Measurements from ENCODE around the gene CDH1.
"Not testable (repeated sequence)": the region's sequence is repeated elsewhere in the genome, so short reads cannot be mapped to it uniquely, and the experiment has no call there.

CDH1 gene

DNA sequence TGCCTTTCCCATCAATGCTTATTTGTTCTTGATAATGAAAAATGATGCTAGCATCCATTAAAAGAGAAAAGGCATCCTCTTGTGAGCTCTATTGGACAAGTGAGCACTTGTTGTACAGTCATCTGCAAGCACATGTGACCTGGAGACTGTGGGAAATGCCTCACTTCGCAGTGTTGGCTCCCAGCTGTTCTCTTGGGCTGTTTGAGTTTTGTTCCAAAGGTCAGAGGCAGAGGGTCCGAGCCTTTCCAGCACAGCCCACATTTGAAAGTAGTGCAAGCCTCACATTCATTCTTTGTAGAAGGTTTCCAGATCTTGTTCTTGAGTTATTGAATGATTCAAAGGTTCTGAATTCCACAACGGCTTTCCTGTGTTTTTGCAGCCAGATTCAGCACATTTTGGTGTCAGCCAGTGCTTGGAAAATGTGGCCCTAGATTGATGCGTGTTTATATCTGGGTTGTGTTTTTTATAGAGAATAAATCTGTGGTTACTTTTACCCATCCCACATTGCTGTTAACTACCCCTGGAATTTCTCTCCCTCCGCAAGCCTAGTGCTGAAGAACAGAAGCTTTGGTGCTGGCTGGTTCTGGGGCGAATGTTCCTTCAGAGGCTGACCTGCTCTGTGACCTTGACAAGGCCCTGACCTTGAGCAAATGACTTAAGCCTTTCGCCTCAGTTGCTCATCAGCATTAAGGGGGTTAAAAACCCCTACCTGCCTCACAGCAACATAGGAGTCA is 49.8 kb downstream of the CDH1 start:
- peak in 54 of 56 donors; percentile 14 to 92 (median 77) for DNase-seq

- not testable (repeated sequence) for DNase-seq
Observed at GRCh38 chr16:68787419-68787807, 50.3 kb downstream of the CDH1 start.

DNA sequence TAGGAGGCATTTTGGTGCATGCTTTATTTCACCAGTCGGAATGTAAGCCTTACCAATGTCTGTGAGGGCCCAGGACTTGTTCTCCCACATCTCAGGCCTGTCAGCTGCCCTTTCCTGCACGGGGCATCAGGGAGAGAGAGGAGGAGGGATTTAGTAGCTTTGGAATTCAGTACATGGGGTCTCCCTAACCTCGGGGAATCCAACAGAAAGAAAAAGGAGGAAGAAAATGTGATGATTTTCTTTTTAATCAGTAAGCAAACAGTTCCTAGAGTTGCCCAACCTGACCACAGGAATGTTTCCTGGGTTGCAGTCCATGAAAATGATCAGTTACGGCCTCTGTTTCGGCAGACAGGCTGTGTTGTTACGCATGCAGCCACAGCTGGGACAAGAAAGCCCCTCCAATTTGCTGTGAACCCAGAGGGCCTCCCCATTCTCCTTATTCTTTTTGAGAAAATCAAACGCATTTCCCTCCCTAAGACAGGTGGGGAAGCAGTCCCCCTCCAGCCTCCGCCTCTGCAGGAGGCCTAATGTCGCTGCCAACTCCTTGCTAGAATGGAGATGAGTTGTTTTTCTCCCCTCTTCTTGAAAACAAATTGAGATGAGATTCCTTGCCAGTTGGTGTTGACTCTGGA is 53.2 kb downstream of the CDH1 start:
- DNase-seq: no peak

- DNase-seq: no peak
Observed at GRCh38 chr16:68790944-68791343, 53.9 kb downstream of the CDH1 start.

DNA sequence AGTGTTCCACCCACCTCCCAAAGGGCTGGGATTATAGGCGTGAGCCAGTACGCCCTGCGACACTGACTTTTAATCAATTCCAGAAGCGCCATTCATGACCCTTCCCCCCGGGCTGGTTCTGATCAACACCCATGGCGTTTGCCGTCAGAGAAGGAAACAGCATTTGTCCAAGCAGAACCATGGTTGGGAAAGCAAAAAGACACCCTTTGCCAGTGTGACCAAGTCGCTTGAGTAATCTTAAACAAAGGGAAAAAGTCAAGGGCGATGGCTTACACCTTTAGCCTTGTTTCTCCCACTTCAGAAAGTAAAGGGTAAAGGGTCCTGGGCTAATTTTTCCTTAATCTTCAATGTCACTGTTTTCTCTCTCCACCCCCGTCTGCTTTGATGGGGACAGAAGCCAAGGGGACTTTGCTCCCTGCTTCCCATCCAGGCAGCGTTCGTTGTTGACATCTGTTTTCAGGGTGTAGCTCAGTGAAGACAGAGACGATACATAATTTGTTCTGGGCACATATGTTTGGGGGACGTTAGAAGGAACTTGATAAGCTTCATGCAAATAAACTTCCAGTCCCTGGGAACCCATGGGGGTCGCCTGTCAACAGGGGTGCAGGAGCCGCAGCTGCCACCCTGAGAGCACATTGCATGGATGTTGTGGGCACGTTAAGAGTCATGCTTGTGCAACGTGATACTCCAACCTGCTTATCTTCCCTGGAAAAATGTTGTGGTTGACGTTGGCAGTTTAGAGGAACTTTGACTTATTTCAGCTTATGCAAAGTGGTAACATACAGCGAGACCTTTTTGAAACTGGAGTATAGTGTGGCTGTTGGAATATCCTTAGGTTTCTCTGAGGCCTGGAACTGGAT is 55.6 kb downstream of the CDH1 start:
- DNase-seq: no peak

DNA sequence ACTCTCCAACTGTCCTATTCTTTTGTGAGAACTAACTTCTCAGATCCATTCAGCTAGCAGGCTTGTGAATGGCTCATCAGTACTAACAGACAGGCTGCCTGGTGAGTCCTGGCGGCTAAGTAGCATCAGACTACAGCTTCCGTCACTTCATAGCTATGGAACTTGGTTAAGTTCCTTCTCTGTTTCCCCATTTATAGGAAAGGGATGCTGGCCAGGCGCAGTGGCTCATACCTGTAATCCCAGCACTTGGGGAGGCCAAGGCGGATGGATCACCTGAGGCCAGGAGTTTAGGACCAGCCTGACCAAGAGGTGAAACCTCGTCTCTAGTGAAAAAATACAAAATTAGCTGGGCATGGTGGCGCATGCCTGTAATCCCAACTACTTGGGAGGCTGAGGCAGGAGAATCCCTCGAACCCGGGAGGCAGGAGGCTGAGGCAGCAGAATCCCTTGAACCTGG is 56.3 kb downstream of the CDH1 start:
- DNase-seq: no peak

DNA sequence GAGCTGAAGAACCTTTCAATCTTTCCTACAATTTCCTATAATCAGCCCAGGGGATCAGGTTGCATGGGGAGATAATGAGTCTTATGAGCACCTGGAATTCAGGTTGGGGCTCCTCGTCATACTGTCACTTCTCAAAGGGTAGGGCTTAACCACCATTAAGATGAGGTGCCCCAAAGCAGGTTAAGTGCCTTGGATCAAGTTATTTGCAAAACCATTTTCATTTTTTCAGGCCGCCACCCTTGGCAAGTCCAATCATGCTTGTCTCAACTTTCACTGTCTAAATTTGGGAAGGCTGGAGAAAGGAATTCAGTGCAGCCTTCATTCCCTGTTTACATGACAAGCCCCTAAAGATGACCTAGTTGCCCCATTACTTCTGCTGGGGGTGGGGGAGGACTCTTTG is 61.3 kb downstream of the CDH1 start:
- DNase-seq: no peak

GRCh38 chr16:68800257-68800875 is 63.3 kb downstream of the CDH1 start:
- peak in 42 of 56 donors; percentile 2 to 79 (median 39) for DNase-seq

- no peak for DNase-seq
Observed at GRCh38 chr16:68802190-68802589, 65.1 kb downstream of the CDH1 start.

DNA sequence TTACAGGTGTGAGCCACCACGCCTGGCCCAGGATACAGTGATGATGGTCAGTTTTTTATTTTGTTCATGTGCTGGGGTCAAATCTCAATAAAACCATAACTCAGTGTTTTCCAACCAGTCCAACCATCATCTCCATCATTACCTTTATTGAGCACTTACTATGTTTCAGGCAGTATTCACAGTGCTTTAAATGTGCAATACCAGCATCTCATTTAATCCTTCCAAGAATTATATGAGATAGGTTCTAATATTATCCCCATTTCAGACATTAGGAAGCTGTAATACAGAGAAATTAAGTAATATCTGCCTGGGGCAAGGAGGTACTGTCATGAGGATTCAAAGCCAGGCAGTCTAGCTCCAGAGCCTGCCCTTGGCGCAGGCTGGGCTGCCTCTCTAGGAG is 69.3 kb downstream of the CDH1 start:
- no peak for DNase-seq

DNA sequence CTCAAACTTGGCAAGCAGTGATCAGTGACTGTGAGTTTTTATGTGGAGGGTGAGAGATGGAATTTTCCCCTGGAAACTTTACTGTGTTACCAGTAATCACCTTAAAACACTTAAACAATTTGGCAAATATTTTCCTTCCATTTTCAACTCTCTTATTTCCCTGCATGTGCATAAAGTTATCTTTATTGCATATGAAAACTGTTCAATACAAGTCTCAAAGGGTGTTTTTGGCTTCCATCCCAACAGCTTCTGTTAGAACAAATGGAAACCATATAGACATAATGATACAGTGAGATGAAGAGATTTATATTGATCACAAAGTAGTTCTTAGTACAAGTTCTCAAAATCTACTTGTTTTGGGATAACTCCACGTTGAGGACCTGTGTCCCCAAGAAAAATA is 69.9 kb downstream of the CDH1 start:
- DNase-seq: no peak

GRCh38 chr16:68814516-68814915 is 77.4 kb downstream of the CDH1 start:
- no peak for DNase-seq

DNA sequence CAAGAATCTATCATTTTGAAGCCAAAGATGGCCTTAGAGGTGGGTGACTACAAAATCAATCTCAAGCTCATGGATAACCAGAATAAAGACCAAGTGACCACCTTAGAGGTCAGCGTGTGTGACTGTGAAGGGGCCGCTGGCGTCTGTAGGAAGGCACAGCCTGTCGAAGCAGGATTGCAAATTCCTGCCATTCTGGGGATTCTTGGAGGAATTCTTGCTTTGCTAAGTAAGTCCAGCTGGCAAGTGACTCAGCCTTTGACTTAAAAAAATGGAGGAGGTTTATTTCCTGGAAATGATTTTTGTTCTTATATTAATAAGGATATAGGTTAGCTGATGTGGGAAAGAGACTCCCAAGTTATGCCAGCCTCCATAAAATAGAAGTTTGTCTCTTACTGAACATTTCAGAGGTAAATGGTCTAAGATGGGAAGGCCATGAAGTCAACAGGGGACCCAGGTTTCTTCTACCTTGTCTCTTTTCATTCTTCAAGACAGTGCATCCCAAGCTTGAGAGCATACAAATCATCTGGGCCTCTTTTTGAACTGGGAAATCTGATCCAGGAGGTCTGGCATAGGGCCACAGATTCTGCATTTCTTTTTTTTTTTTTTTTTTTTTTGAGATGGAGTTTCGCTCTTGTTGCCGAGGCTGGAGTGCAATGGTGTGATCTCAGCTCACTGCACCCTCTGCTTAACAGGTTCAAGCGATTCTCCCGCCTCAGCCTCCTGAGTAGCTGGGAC is 86.5 kb downstream of the CDH1 start:
- no peak for DNase-seq

DNA sequence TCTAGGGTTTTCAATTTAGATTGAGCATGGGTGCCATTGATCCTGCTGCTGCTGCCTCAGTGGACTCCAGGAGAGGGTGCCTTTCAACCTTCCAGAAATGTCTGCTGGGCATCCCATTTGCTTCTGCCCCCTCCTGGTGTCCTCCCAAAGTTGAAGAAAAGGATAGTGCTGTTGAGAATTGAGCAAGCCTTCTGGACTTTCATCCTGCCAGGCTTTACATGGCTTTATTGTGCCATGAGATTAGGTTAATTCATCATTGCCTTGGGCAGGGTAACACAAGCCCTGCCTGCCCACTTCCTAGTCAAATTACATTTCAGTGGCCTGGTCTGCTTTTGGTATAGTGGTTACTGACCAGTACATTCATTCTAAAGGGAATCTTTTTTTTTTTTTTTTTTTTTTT is 88.3 kb downstream of the CDH1 start:
- DNase-seq: no peak

- DNase-seq: no peak
Observed at GRCh38 chr16:68826652-68827051, 89.6 kb downstream of the CDH1 start.

GRCh38 chr16:68833251-68833650 is 96.2 kb downstream of the CDH1 start:
- DNase-seq: no peak

DNA sequence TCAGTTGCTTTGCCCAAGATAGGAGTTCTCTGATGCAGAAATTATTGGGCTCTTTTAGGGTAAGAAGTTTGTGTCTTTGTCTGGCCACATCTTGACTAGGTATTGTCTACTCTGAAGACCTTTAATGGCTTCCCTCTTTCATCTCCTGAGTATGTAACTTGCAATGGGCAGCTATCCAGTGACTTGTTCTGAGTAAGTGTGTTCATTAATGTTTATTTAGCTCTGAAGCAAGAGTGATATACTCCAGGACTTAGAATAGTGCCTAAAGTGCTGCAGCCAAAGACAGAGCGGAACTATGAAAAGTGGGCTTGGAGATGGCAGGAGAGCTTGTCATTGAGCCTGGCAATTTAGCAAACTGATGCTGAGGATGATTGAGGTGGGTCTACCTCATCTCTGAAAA is 97.5 kb downstream of the CDH1 start:
- DNase-seq: no peak

DNA sequence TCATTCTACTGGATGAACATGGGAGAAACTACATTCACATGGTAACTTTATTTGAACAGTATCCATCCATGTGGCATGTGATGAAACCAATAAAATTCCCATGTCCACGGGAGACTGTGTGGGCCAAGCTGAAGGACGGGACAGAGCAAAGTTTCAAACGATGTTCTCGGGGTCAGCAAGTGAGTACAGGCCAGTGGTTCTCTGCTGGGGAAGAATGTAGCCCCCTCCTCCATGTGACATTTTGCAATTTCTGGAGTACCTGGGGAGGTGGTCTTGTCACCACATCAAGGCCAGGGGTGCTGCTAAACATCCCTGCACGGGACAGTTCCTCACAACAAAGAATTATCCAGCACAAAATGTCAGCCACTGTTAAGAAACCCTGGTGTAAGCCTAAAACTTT is 98.9 kb downstream of the CDH1 start:
- no peak for DNase-seq

DNA sequence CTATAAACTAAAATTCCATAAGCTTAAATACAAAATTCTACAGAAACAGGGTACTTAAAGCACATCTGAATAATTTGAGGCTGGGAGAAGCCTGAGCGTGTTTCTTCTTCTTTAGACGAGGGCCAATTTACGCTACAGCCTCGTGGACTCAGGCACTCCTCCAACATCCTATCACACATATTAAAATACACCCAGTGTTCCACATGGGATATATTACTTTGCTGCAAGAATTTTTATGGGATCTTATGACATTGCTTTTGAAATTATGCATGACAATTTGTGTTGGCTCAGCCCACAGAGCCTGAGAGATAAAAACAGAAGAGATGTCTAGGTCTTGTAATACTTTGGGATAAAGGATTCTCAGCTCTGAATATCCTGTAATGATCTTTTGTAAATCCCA is 102.7 kb downstream of the CDH1 start:
- DNase-seq: no peak

DNA sequence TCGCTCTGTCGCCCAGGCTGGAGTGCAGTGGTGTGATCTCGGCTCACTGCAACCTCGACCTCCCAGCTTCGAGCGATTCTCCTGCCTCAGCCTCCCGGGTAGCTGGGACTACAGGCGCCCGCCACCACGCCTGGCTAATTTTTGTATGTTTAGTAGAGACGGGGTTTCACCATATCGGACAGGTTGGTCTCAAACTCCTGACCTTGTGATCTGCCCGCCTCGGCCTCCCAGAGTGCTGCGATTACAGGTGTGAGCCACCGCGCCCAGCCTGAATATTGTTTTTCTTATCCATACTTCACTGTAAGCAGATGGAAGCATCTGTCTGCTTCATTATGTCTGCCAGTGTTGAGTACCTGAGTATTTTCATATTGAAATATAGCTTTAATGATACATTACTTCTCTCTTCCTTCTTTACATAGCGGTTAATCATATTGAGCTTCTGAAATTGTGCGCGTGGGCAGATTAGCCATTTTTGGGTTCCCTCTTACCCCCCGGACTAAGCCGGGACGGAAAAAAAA is 105.9 kb downstream of the CDH1 start:
- DNase-seq: not testable (repeated sequence)

Measured in nucleus accumbens (tissue), 56 donors.